Right atrium auricular region (tissue), 2 donors: ENCODE data around the gene KAZN. TPM values are rescaled to one million over a fixed set of nuclear protein-coding genes. Genes with fewer than 3 reads are reported as not detected.

ENCODE experiments used
- DNase-seq: peaks from one replicate; pipeline ENCODE4 v3.0.0-alpha.2; 2019; ENCODE audit warnings: low spot score
- H3K27ac ChIP-seq, 2 donors: fragments of 200-600 bp; sonication (generic); 1 replicate in 1 of 2; 2 replicates in 1 of 2; pipeline ENCODE4 v1.5.1; 2016 to 2019
- H3K27me3 ChIP-seq, 2 donors: fragments of 200-600 bp; sonication (generic); one replicate each; pipeline versions ENCODE4 v1.5.1 to v1.6.0; 2017 to 2019
- H3K36me3 ChIP-seq: fragments of 200-600 bp; sonication (generic); one replicate; pipeline ENCODE4 v1.5.1; 2016
- H3K4me1 ChIP-seq, 2 donors: fragments of 200-600 bp; sonication (generic); one replicate each; pipeline versions ENCODE4 v1.5.1 to v1.6.0; 2017 to 2019
- H3K4me3 ChIP-seq, 2 donors: fragments of 200-600 bp; sonication (generic); 1 replicate in 1 of 2; 2 replicates in 1 of 2; pipeline ENCODE4 v1.5.1; 2017 to 2019; ENCODE audit warnings: mild to moderate bottlenecking in 1 of 2, moderate library complexity in 1 of 2
- H3K9me3 ChIP-seq, 2 donors: fragments of 200-600 bp; sonication (generic); one replicate each; pipeline ENCODE4 v1.5.1; 2019
- CTCF ChIP-seq, 2 donors: fragments of 200-600 bp; sonication (generic); IDR thresholded peaks; one replicate each; pipeline ENCODE4 v1.5.1; 2019; ENCODE audit warnings: antibody characterized with exemption in 2 of 2
- total RNA-seq, 2 donors: library from RNA; depleted of rRNA; stranded (reverse); fragments of >200 nt; gene quantifications; one replicate each; pipeline ENCODE4 v1.1.0, GENCODE V29; 2016

Gene KAZN
- total RNA-seq, 2 donors from 2014 or later, result 3.9 to 6.8 TPM

GRCh38 chr1:14773396-14774025 is 175.0 kb downstream of the KAZN start:
- Histone ChIP-seq H3K27me3 (no peaks in the 10 kb centered on the region), H3K9me3 (no peaks in the 10 kb centered on the region), H3K4me1 (no peaks in the 10 kb centered on the region), H3K27ac (no peak overlapping the region), H3K4me3 (no peak overlapping the region), H3K36me3 (no peaks in the 10 kb centered on the region)
- DNase-seq, result no peak
- no peak for TF ChIP-seq CTCF (IDR thresholded peaks at IDR 0.05)

- no peak overlapping the region for H3K27ac ChIP-seq
- H3K4me3 ChIP-seq, result no peak overlapping the region
- H3K9me3 ChIP-seq, result no peaks in the 10 kb centered on the region
- no peak for DNase-seq
- no peaks in the 10 kb centered on the region for H3K4me1 ChIP-seq
- H3K36me3 ChIP-seq, result no peaks in the 10 kb centered on the region
- H3K27me3 ChIP-seq, result no peaks in the 10 kb centered on the region
- no peak for TF ChIP-seq CTCF (IDR thresholded peaks at IDR 0.05)
Observed at GRCh38 chr1:14774225-14774624, 175.7 kb downstream of the KAZN start.

GRCh38 chr1:14774988-14775387 is 176.5 kb downstream of the KAZN start:
- Histone ChIP-seq H3K4me1 (no peaks in the 10 kb centered on the region), H3K27ac (no peak overlapping the region), H3K36me3 (no peaks in the 10 kb centered on the region), H3K4me3 (no peak overlapping the region), H3K27me3 (no peaks in the 10 kb centered on the region), H3K9me3 (no peaks in the 10 kb centered on the region)
- no peak for DNase-seq
- no peak for TF ChIP-seq CTCF (IDR thresholded peaks at IDR 0.05)

- no peak for TF ChIP-seq CTCF (IDR thresholded peaks at IDR 0.05)
- Histone ChIP-seq H3K4me1 (no peaks in the 10 kb centered on the region), H3K27me3 (no peaks in the 10 kb centered on the region)
Observed at GRCh38 chr1:14775434-14775833, 176.9 kb downstream of the KAZN start.

GRCh38 chr1:14777516-14778506 is 179.3 kb downstream of the KAZN start:
- no peak for TF ChIP-seq CTCF (IDR thresholded peaks at IDR 0.05)
- no peak for DNase-seq
- Histone ChIP-seq H3K9me3 (no peaks in the 10 kb centered on the region), H3K27ac (no peak overlapping the region), H3K4me3 (no peak overlapping the region), H3K27me3 (no peaks in the 10 kb centered on the region), H3K36me3 (no peaks in the 10 kb centered on the region), H3K4me1 (no peaks in the 10 kb centered on the region)

More at GRCh38 chr1:14775434-14775833, 176.9 kb downstream of the KAZN start:
- Histone ChIP-seq H3K36me3 (no peaks in the 10 kb centered on the region), H3K27ac (no peak overlapping the region), H3K9me3 (no peaks in the 10 kb centered on the region), H3K4me3 (no peak overlapping the region)
- DNase-seq, result no peak
